GM12892 (cell line): ENCODE measurements around the gene CNIH3. TPM values are rescaled to one million over a fixed set of nuclear protein-coding genes. Genes with fewer than 3 reads are reported as not detected.
A peak's percentile ranks its signal among the peaks of the same experiment; 100 is the strongest.
"Not testable (repeated sequence)": the region's sequence is repeated elsewhere in the genome, so short reads cannot be mapped to it uniquely, and the experiment has no call there.

ENCODE experiments used
- DNase-seq: peaks from one replicate; pipeline ENCODE4 v3.0.0; 2011; ENCODE audit not compliant: insufficient read length
- FAIRE-seq: peaks from 2 replicates; lab custom pipeline; 2011; peaks lifted over from hg19 to GRCh38; lab: Jason Lieb, UNC
- POLR2A ChIP-seq: IDR thresholded peaks from 2 replicates; pipeline ENCODE4 v1.6.1; 2011; ENCODE audit warnings: low read depth, low read length, control low read depth
- POLR2AphosphoS5 ChIP-seq: IDR thresholded peaks from 2 replicates; pipeline ENCODE4 v1.6.1; 2011; ENCODE audit warnings: low read depth, low read length, control low read depth
- TAF1 ChIP-seq: IDR thresholded peaks from 2 replicates; pipeline ENCODE4 v1.6.1; 2011; ENCODE audit warnings: low read depth, mild to moderate bottlenecking, control low read depth, low read length, borderline replicate concordance
- polyA plus RNA-seq: library from polyadenylated mRNA; unstranded; fragments of >200 nt; gene quantifications from one replicate; pipeline ENCODE4 v1.2.1, GENCODE V29; 2012; ENCODE audit warnings: missing spikeins, inconsistent platforms; ENCODE audit not compliant: missing spikeins

CNIH3 gene
- 4.7 TPM for polyA plus RNA-seq

- no peak for TF ChIP-seq TAF1
- TF ChIP-seq POLR2A: no peak
- peak; percentile 27 for DNase-seq
These were observed at the start of gene CNIH3 for GRCh38 chr1:224615861-224616755. Gene CNIH3 (plus strand): TSS chr1:224616317. CDS start chr1:224617175, 858 bp downstream.

GRCh38 chr1:224566492-224566891 lies 49.6 kb upstream of the CNIH3 start:
- DNase-seq, FAIRE-seq: not testable (repeated sequence)

More at GRCh38 chr1:224615861-224616755, at the start of gene CNIH3:
- FAIRE-seq: no peak

- TF ChIP-seq POLR2AphosphoS5 (no peak), TAF1 (no peak), POLR2A (no peak)
- FAIRE-seq: no peak
- DNase-seq: no peak
These were observed 46.8 kb upstream of the CNIH3 start for GRCh38 chr1:224569276-224569675.

GRCh38 chr1:224571975-224572374 lies 44.1 kb upstream of the CNIH3 start:
- not testable (repeated sequence) for DNase-seq

GRCh38 chr1:224579526-224579925 lies 36.6 kb upstream of the CNIH3 start:
- FAIRE-seq (no peak), DNase-seq (no peak)
- no peak for TF ChIP-seq TAF1

More at GRCh38 chr1:224571975-224572374, 44.1 kb upstream of the CNIH3 start:
- FAIRE-seq: not testable (repeated sequence)

- DNase-seq: no peak
- FAIRE-seq: no peak
- TF ChIP-seq TAF1 (no peak), POLR2A (no peak), POLR2AphosphoS5 (no peak)
These were observed 36.1 kb upstream of the CNIH3 start for GRCh38 chr1:224580006-224580405.

GRCh38 chr1:224582041-224582440 lies 34.1 kb upstream of the CNIH3 start:
- no peak for TF ChIP-seq POLR2A
- FAIRE-seq (no peak), DNase-seq (no peak)

- no peak for DNase-seq
- FAIRE-seq: no peak
- TF ChIP-seq POLR2AphosphoS5: no peak
- no peak for TF ChIP-seq POLR2A
- no peak for TF ChIP-seq TAF1
These were observed 32.3 kb upstream of the CNIH3 start for GRCh38 chr1:224583774-224584173.

- FAIRE-seq (no peak), DNase-seq (no peak)
- TF ChIP-seq POLR2A: no peak
- TF ChIP-seq TAF1: no peak
- TF ChIP-seq POLR2AphosphoS5: no peak
These were observed 31.1 kb upstream of the CNIH3 start for GRCh38 chr1:224585051-224585450.

GRCh38 chr1:224587051-224587450 lies 29.1 kb upstream of the CNIH3 start:
- DNase-seq (no peak), FAIRE-seq (no peak)
- TF ChIP-seq POLR2AphosphoS5 (no peak), TAF1 (no peak), POLR2A (no peak)

GRCh38 chr1:224588515-224588914 lies 27.6 kb upstream of the CNIH3 start:
- FAIRE-seq: no peak
- TF ChIP-seq POLR2AphosphoS5 (no peak), POLR2A (no peak), TAF1 (no peak)
- no peak for DNase-seq

- no peak for TF ChIP-seq TAF1
- no peak for TF ChIP-seq POLR2AphosphoS5
- TF ChIP-seq POLR2A: no peak
- FAIRE-seq: no peak
- DNase-seq: no peak
These were observed 27.1 kb upstream of the CNIH3 start for GRCh38 chr1:224589006-224589405.
